Measurements from ENCODE around the gene TRMT61A. TPM values are rescaled to one million over a fixed set of nuclear protein-coding genes. Genes with fewer than 3 reads are reported as not detected.
A peak's percentile ranks its signal among the peaks of the same experiment; 100 is the strongest.

The TRMT61A gene
- total RNA-seq, 1 experiment from 2014 or later: 25.9 TPM

DNA sequence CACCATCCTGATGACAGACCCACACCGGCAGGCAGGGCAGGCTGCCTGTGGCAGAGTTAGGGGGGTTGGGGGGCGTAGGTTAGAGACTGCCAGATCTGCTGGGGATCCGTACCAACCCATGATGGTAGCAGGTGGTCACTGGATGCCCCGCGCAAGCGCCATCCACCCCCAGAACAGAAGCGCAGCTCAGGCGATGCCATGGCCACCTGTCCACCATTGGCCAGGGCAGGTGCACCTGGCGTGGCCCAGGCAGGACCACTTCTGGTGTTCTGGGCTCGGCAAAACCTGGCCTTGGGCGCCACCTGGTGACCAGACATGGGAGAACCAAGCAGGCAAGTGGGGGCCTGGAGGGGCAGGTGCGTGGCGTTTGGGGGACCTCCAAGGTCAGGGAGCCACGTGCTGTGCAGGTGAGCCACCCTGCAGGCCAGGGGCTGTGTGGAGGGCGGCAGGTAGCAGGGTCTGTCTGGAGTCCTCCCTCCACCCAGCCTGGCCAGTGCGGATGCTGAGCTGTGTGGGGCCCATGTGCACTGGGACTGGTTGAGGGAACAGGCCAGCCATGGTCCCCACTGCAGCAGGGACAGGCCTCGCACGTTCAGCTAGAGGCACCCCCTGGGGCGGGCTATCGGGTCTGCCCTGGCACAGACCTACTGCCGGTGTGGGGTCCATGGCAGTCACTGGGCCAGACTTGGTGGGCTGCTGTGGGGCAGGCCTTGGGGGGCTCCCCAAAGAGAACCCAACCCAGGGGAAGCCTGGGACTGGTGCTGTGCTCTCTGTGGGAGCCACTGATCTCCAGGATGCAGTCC lies 17.9 kb downstream of the TRMT61A start:
- no peaks in the 10 kb centered on the region for H3K27me3 Mint-ChIP-seq (ENCODE audit: unreplicated experiment)
- H3K36me3 Mint-ChIP-seq (ENCODE audit: insufficient read depth, unreplicated experiment): peaks cover 5% of the 10 kb centered on the region
- intact Hi-C loops (cut with micrococcal nuclease; ENCODE audit: unreplicated experiment): loop anchor here (2.0 kb wide), 1 partner anchor 28 kb away; no protein-coding TSS in a partner anchor
- H3K4me3 Mint-ChIP-seq (ENCODE audit: low read depth, unreplicated experiment): no peak overlapping the region
- no TSS peak for BruUV-seq (replicated peaks)
- H3K27ac Mint-ChIP-seq (ENCODE audit: unreplicated experiment): no peak overlapping the region
- peaks cover 5% of the 10 kb centered on the region for H3K4me1 Mint-ChIP-seq (ENCODE audit: low read depth, unreplicated experiment)
- DNase-seq: peak; percentile 86
- CTCF ChIA-PET: interaction anchor here (0.5 to 1.8 kb wide), 6 partner anchors 15 to 53 kb away, joined by 3 to 23 read pairs (median 4); no protein-coding TSS in a partner anchor
- TF ChIP-seq, protein P1, sequence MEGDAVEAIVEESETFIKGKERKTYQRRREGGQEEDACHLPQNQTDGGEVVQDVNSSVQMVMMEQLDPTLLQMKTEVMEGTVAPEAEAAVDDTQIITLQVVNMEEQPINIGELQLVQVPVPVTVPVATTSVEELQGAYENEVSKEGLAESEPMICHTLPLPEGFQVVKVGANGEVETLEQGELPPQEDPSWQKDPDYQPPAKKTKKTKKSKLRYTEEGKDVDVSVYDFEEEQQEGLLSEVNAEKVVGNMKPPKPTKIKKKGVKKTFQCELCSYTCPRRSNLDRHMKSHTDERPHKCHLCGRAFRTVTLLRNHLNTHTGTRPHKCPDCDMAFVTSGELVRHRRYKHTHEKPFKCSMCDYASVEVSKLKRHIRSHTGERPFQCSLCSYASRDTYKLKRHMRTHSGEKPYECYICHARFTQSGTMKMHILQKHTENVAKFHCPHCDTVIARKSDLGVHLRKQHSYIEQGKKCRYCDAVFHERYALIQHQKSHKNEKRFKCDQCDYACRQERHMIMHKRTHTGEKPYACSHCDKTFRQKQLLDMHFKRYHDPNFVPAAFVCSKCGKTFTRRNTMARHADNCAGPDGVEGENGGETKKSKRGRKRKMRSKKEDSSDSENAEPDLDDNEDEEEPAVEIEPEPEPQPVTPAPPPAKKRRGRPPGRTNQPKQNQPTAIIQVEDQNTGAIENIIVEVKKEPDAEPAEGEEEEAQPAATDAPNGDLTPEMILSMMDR (IDR thresholded peaks at IDR 0.05; ENCODE audit: unreplicated experiment): peak; percentile 92
- no peaks in the 10 kb centered on the region for H3K9me3 Mint-ChIP-seq (ENCODE audit: low read depth, unreplicated experiment)

DNA sequence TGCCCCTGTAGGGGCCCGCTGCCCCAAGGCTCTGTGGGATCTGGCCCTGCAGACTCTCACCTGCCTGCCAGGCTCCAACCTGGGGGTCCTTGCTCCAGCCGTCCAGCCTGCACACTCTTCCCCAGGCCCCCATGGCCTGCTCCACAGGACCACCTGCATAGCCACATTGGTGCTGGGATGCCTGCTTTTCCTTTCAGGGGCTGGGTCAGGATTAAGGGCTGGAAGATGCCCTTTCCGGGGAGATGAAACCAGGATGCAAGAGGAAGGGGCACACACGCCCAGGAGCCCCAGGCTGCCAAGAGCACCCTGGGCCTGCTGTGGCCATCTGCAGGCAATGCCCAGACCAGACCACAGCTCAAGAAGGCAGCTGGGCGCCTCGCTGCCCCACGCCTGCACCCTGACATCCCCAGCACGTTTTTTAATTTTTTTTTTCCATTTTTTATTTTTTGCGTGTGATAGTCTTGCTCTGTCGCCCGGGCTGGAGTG lies 18.5 kb downstream of the TRMT61A start:
- Mint-ChIP-seq H3K4me1 (ENCODE audit: low read depth, unreplicated experiment) (peaks cover 5% of the 10 kb centered on the region), H3K27me3 (ENCODE audit: unreplicated experiment) (no peaks in the 10 kb centered on the region), H3K9me3 (ENCODE audit: low read depth, unreplicated experiment) (no peaks in the 10 kb centered on the region), H3K4me3 (ENCODE audit: low read depth, unreplicated experiment) (no peak overlapping the region), H3K36me3 (ENCODE audit: insufficient read depth, unreplicated experiment) (no peaks in the 10 kb centered on the region), H3K27ac (ENCODE audit: unreplicated experiment) (no peak overlapping the region)
- intact Hi-C loops (cut with micrococcal nuclease; ENCODE audit: unreplicated experiment): loop anchor here (2.0 kb wide), 1 partner anchor 29 kb away; no protein-coding TSS in a partner anchor
- BruUV-seq (replicated peaks): no TSS peak
- DNase-seq: no peak
- CTCF ChIA-PET: interaction anchor here (0.5 to 1.8 kb wide), 6 partner anchors 14 to 54 kb away, joined by 3 to 23 read pairs (median 4); no protein-coding TSS in a partner anchor
- TF ChIP-seq, protein P1 (IDR thresholded peaks at IDR 0.05; ENCODE audit: unreplicated experiment): no peak

DNA sequence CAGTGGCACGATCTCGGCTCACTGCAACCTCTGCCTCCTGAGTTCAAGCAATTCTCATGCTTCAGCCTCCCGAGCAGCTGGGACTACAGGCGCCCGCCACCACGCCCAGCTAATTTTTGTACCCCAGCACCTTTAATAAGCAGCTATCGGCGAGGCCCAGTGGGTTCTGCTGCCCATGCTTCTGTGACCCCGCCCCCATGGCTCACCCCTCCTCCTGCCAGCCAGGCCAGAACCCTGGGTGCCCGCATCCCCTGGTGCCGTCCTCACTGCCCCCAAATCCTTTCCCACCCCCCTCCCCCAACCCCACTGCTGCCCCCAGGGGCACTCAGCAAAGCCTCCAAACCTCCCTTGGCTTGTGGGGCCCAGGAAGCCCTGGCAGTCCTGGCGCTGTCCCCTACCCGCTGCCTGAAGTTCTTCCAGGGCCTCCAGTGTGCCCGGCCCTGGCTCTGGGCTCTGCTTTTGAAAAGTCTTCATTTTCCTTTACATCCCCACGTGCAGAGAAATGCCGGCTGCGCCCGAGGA lies 19.0 kb downstream of the TRMT61A start:
- DNase-seq: no peak
- no peaks in the 10 kb centered on the region for H3K9me3 Mint-ChIP-seq (ENCODE audit: low read depth, unreplicated experiment)
- intact Hi-C loops (cut with micrococcal nuclease; ENCODE audit: unreplicated experiment): loop anchor here (2.0 kb wide), 1 partner anchor 29 kb away; no protein-coding TSS in a partner anchor
- no peaks in the 10 kb centered on the region for H3K36me3 Mint-ChIP-seq (ENCODE audit: insufficient read depth, unreplicated experiment)
- H3K27ac Mint-ChIP-seq (ENCODE audit: unreplicated experiment): no peak overlapping the region
- TF ChIP-seq, protein P1 (IDR thresholded peaks at IDR 0.05; ENCODE audit: unreplicated experiment): no peak
- H3K27me3 Mint-ChIP-seq (ENCODE audit: unreplicated experiment): no peaks in the 10 kb centered on the region
- H3K4me3 Mint-ChIP-seq (ENCODE audit: low read depth, unreplicated experiment): no peak overlapping the region
- BruUV-seq (replicated peaks): no TSS peak
- CTCF ChIA-PET: interaction anchor here (1.8 kb wide), 1 partner anchor 29 kb away, joined by 23 read pairs; no protein-coding TSS in a partner anchor
- peaks cover 5% of the 10 kb centered on the region for H3K4me1 Mint-ChIP-seq (ENCODE audit: low read depth, unreplicated experiment)

DNA sequence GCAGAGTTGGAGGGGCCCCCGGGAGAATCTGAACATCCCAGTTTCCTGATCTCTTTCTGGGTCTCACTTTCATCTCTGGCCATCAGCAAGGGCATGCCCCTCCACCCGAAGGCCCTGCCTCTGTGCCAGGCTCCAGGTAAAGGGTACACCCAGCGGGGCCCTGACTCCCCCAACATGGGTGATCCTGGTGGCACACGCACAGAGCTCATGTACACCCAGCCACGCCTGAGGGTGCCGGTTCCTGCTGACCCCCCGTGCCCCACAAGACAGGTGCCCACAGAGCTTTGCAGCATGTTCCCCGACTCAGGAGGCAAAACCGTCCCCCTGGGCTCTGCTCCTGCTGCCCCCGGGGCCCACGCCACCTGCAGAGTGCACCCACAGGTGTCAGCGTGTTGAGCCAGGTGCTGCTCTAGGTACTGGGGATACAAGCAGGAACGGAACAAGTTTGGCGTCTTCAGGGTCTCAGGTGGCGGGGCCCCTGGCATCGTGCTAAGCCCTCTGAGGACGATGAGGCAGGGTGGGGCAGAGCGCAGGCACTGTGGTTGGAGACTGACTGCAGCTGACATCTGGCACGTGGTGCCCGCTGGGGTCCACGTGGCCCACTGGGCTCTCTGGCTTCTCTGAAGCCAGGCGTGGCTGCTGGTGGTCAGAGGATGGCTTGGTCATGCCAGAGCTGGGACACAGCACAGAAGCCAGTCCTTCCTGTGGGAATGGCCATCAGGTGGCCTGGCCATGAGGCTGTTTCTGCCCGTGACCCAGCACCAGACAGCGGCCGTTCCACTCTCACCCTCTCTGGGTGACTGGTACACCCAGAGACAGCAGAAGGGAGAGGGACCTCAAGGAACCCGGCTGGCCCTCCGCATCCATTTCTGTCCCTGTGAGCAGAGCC lies 19.7 kb downstream of the TRMT61A start:
- TF ChIP-seq, protein P1 (IDR thresholded peaks at IDR 0.05; ENCODE audit: unreplicated experiment): no peak
- Mint-ChIP-seq H3K36me3 (ENCODE audit: insufficient read depth, unreplicated experiment) (no peaks in the 10 kb centered on the region), H3K27ac (ENCODE audit: unreplicated experiment) (no peak overlapping the region), H3K4me1 (ENCODE audit: low read depth, unreplicated experiment) (peaks cover 5% of the 10 kb centered on the region), H3K4me3 (ENCODE audit: low read depth, unreplicated experiment) (no peak overlapping the region), H3K9me3 (ENCODE audit: low read depth, unreplicated experiment) (no peaks in the 10 kb centered on the region), H3K27me3 (ENCODE audit: unreplicated experiment) (no peaks in the 10 kb centered on the region)
- no TSS peak for BruUV-seq (replicated peaks)
- intact Hi-C loops (cut with micrococcal nuclease; ENCODE audit: unreplicated experiment): no loop called here
- DNase-seq: no peak
- CTCF ChIA-PET: interaction anchor here (1.3 kb wide), 1 partner anchor 9 kb away, joined by 3 read pairs; no protein-coding TSS in a partner anchor
